ENCODE results near the gene SH2D1A. TPM values are rescaled to one million over a fixed set of nuclear protein-coding genes. Genes with fewer than 3 reads are reported as not detected.

SH2D1A gene
- total and polyA plus RNA-seq, 10 of the 15 experiments (the other 5 are each of a cell fraction or from before 2014, with no cell fraction given) = 0.33 to 8.8 (median 0.54) TPM; not detected in 1

DNA sequence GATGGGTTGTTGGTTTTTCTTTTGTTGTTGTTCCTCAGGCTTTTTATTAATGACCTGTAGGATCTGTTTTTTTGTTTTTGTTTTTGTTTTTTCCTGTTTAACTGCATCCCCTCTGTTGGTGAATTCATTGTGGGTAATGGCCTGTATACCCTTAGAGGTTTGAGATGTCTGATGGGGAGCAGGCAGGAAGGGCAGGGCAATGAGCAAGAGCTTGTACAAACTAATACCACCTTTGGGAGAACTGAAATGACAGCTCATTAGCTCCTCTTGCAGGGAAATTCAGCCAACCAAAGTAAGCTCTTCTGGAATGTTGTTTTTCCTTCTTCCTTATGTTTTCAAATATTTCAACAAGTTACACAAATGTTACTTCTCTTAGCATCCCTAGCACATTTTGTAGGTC, 23.4 kb downstream of the SH2D1A start (continued):
- TF ChIP-seq PBX3 (IDR thresholded peaks at IDR 0.05; ENCODE audit: insufficient replicate concordance, low read depth, low read length) = no peak

DNA sequence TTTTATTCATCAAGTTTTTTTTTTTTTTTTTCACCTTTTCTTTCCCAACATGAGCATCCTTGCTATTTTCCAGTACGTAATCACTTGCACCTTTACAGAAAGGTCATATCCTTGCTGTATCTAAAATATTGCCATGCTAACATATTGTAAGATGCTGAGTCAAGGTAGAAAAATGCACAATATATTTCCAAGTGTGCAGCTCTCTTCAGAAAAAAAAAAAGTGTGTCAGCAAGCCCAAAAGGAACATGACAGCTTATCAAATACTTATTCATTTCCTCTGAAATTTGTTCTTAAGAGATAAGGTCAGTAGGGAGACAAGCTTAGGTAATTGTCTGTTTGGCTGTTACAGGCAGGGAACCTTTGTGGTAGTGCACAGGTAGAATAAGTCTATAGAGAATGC, 27.0 kb downstream of the SH2D1A start:
- 20% methylated on average over 1 of the region's 1 CpG for WGBS (ENCODE audit: insufficient coverage, insufficient replicate concordance, low lambda C conversion rate, missing lambda C conversion rate)
- in situ Hi-C loops (cut with MboI) (no loop called here), intact Hi-C loops (cut with micrococcal nuclease; ENCODE audit: unreplicated experiment) (no loop called here)
- no peak overlapping the region for H2AFZ ChIP-seq (ENCODE audit: control insufficient read depth, low read depth, low read length)
- POLR2A ChIA-PET = no interaction called here
- RAD21 ChIA-PET (ENCODE audit: unreplicated experiment) = no interaction called here
- no peaks in the 10 kb centered on the region for H3K9me3 ChIP-seq (replicated peaks; ENCODE audit: control insufficient read depth, insufficient read depth, low read length)
- H3K27ac ChIP-seq (ENCODE audit: control insufficient read depth, insufficient read depth) = no peak overlapping the region
- ATAC-seq (no peak), DNase-seq (ENCODE audit: low read depth, low spot score) (no peak), FAIRE-seq (no peak)
- no peak for TF ChIP-seq EP300 (IDR thresholded peaks at IDR 0.05; ENCODE audit: borderline replicate concordance in 1 of 2, control insufficient read depth in 1 of 2, low read depth in 2 of 2, low read length in 2 of 2)
- no peak for TF ChIP-seq RELA (IDR thresholded peaks at IDR 0.05; ENCODE audit: borderline replicate concordance, partially characterized antibody)
- no peak for TF ChIP-seq FOXM1 (IDR thresholded peaks at IDR 0.05; ENCODE audit: low read depth, low read length)
- no peak for TF ChIP-seq MYC (IDR thresholded peaks at IDR 0.05; ENCODE audit: insufficient read depth, insufficient read length, insufficient replicate concordance, low read length, severe bottlenecking)
- TF ChIP-seq RB1 (IDR thresholded peaks at IDR 0.05; ENCODE audit: borderline replicate concordance) = no peak
- TF ChIP-seq TAF1 (IDR thresholded peaks at IDR 0.05; ENCODE audit: borderline replicate concordance, low read depth, low read length) = no peak
- no peak for TF ChIP-seq ZSCAN29 (IDR thresholded peaks at IDR 0.05)
- no peak for TF ChIP-seq SREBF2 (IDR thresholded peaks at IDR 0.05; ENCODE audit: low read length)
- TF ChIP-seq KDM1A (IDR thresholded peaks at IDR 0.05; ENCODE audit: borderline replicate concordance) = no peak
- TF ChIP-seq, protein P1, sequence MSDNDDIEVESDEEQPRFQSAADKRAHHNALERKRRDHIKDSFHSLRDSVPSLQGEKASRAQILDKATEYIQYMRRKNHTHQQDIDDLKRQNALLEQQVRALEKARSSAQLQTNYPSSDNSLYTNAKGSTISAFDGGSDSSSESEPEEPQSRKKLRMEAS (IDR thresholded peaks at IDR 0.05; ENCODE audit: low read depth, low read length) = no peak
- TF ChIP-seq SMARCA5 (IDR thresholded peaks at IDR 0.05) = no peak
- no peak for TF ChIP-seq RUNX3 (IDR thresholded peaks at IDR 0.05; ENCODE audit: low read length)
- TF ChIP-seq SMC3 (IDR thresholded peaks at IDR 0.05; ENCODE audit: borderline replicate concordance, low read length) = no peak
- TF ChIP-seq ASH2L (IDR thresholded peaks at IDR 0.05; ENCODE audit: borderline replicate concordance, low read depth) = no peak
- TF ChIP-seq USF1 (IDR thresholded peaks at IDR 0.05; ENCODE audit: borderline replicate concordance, extremely low read length, insufficient read depth, low read depth, low read length) = no peak
- H3K4me3 ChIP-seq = no peak overlapping the region
- no peaks in the 10 kb centered on the region for H3K27me3 ChIP-seq (replicated peaks in 1 of 2; ENCODE audit: control insufficient read depth in 2 of 2, insufficient read depth in 2 of 2, low read length in 1 of 2)
- SMC1A ChIA-PET (ENCODE audit: uncharacterized antibody, unreplicated experiment) = interaction anchor here (0.7 to 1.4 kb wide), 3 partner anchors 9 to 18 kb away, joined by 3 to 5 read pairs (median 5); no protein-coding TSS in a partner anchor
- no peaks in the 10 kb centered on the region for H3K4me1 ChIP-seq (ENCODE audit: control insufficient read depth, insufficient read depth, low read length)
- no peaks in the 10 kb centered on the region for H3K36me3 ChIP-seq (ENCODE audit: control insufficient read depth in 2 of 2, insufficient read depth in 2 of 2, low read length in 1 of 2)
- CTCF ChIA-PET = interaction anchor here (0.6 to 0.7 kb wide), 2 partner anchors 10 to 151 kb away, joined by 4 to 8 read pairs; no protein-coding TSS in a partner anchor
- no peaks in the 10 kb centered on the region for H4K20me1 ChIP-seq (ENCODE audit: control insufficient read depth, insufficient read depth)
- no peaks in the 10 kb centered on the region for H3K79me2 ChIP-seq (ENCODE audit: control insufficient read depth, insufficient read depth, low read length)
- BruUV-seq (replicated peaks) = no TSS peak
- no peak overlapping the region for H3K9ac ChIP-seq (ENCODE audit: control insufficient read depth, insufficient read depth, low read length)
- H3K4me2 ChIP-seq (ENCODE audit: control insufficient read depth, insufficient read depth) = no peak overlapping the region
